Activated CD4-positive, alpha-beta T cell treated with anti-CD3 and anti-CD28 coated beads for 48 hours (primary cell): ENCODE results near the gene C1orf167.

Experiments
- DNase-seq: peaks from one replicate; pipeline ENCODE4 v3.0.0-alpha.2; 2020

C1orf167 gene

GRCh38 chr1:11786168-11786567 is 24.2 kb downstream of the C1orf167 start:
- DNase-seq: no peak

- DNase-seq: no peak
Observed at GRCh38 chr1:11787251-11787803, 25.3 kb downstream of the C1orf167 start.

GRCh38 chr1:11787804-11788436 is 25.9 kb downstream of the C1orf167 start:
- no peak for DNase-seq

- DNase-seq: no peak
Observed at GRCh38 chr1:11788549-11789053, 26.6 kb downstream of the C1orf167 start.

GRCh38 chr1:11789126-11790067 is 27.4 kb downstream of the C1orf167 start:
- no peak for DNase-seq

GRCh38 chr1:11790101-11790879 is 28.3 kb downstream of the C1orf167 start:
- DNase-seq: no peak

GRCh38 chr1:11790880-11791715 is 29.1 kb downstream of the C1orf167 start:
- no peak for DNase-seq

GRCh38 chr1:11792106-11792505 is 30.1 kb downstream of the C1orf167 start:
- DNase-seq: no peak

GRCh38 chr1:11793819-11794218 is 31.8 kb downstream of the C1orf167 start:
- no peak for DNase-seq

- no peak for DNase-seq
Observed at GRCh38 chr1:11794446-11795237, 32.6 kb downstream of the C1orf167 start.

- no peak for DNase-seq
Observed at GRCh38 chr1:11795238-11795890, 33.4 kb downstream of the C1orf167 start.

- DNase-seq: no peak
Observed at GRCh38 chr1:11796036-11796828, 34.2 kb downstream of the C1orf167 start.

- DNase-seq: no peak
Observed at GRCh38 chr1:11797525-11798216, 35.7 kb downstream of the C1orf167 start.

GRCh38 chr1:11799099-11799498 is 37.1 kb downstream of the C1orf167 start:
- DNase-seq: no peak

GRCh38 chr1:11799896-11800295 is 37.9 kb downstream of the C1orf167 start:
- DNase-seq: no peak

GRCh38 chr1:11800391-11800755 is 38.4 kb downstream of the C1orf167 start:
- DNase-seq: no peak

- DNase-seq: no peak
Observed at GRCh38 chr1:11800756-11801433, 38.9 kb downstream of the C1orf167 start.

- no peak for DNase-seq
Observed at GRCh38 chr1:11802616-11802972, 40.6 kb downstream of the C1orf167 start.
